Brain microvascular endothelial cell (primary cell): ENCODE results near the gene HMG20A.

Source experiments
- DNase-seq: peaks from one replicate; pipeline ENCODE4 v3.0.0-alpha.2; 2020
- H3K27ac ChIP-seq: fragments of 250-450 bp; sonication (Bioruptor Pico); 2 replicates; pipeline ENCODE4 v1.5.1; 2020; ENCODE audit warnings: mild to moderate bottlenecking, moderate library complexity
- H3K27me3 ChIP-seq: fragments of 250-450 bp; sonication (Bioruptor Pico); replicated peaks from 2 replicates; pipeline ENCODE4 v1.5.1; 2020; ENCODE audit warnings: mild to moderate bottlenecking
- H3K36me3 ChIP-seq: fragments of 250-450 bp; sonication (Bioruptor Pico); replicated peaks from 2 replicates; pipeline ENCODE4 v1.5.1; 2020; ENCODE audit warnings: mild to moderate bottlenecking
- H3K4me3 ChIP-seq: 2 replicates; pipeline ENCODE4 v1.5.1; 2011; ENCODE audit warnings: low read depth, mild to moderate bottlenecking, control low read depth, low read length, moderate library complexity
- CTCF ChIP-seq: IDR thresholded peaks from 2 replicates; pipeline ENCODE4 v1.5.1; 2011; ENCODE audit warnings: low read depth, mild to moderate bottlenecking, moderate library complexity, low read length, control low read depth, inconsistent platforms; ENCODE audit errors: missing control alignments
- in situ Hi-C: cut with HindIII; loops from 2 replicates; pipeline ENCODE4 v1.10.0; 2017; ENCODE audit warnings: low sequenced_read_pairs, low pct_ligation_motif_present

HMG20A gene

GRCh38 chr15:77514641-77515402 is 94.1 kb downstream of the HMG20A start:
- Histone ChIP-seq H3K4me3 (no peak overlapping the region), H3K27ac (no peak overlapping the region), H3K27me3 (no peaks in the 10 kb centered on the region), H3K36me3 (no peaks in the 10 kb centered on the region)
- in situ Hi-C loops, result no loop called here
- no peak for TF ChIP-seq CTCF
- DNase-seq, result no peak

GRCh38 chr15:77515613-77516012 is 94.9 kb downstream of the HMG20A start:
- no peak for TF ChIP-seq CTCF
- Histone ChIP-seq H3K27ac (no peak overlapping the region), H3K27me3 (no peaks in the 10 kb centered on the region), H3K36me3 (no peaks in the 10 kb centered on the region), H3K4me3 (no peak overlapping the region)
- no peak for DNase-seq
- in situ Hi-C loops, result no loop called here

GRCh38 chr15:77516076-77516475 is 95.4 kb downstream of the HMG20A start:
- no peaks in the 10 kb centered on the region for H3K36me3 ChIP-seq
- H3K4me3 ChIP-seq, result no peak overlapping the region
- TF ChIP-seq CTCF, result no peak
- H3K27ac ChIP-seq, result no peak overlapping the region
- no peaks in the 10 kb centered on the region for H3K27me3 ChIP-seq
- DNase-seq, result no peak
- in situ Hi-C loops, result no loop called here

GRCh38 chr15:77516786-77517185 is 96.1 kb downstream of the HMG20A start:
- no peaks in the 10 kb centered on the region for H3K36me3 ChIP-seq
- no peak for TF ChIP-seq CTCF
- H3K27me3 ChIP-seq, result no peaks in the 10 kb centered on the region
- H3K4me3 ChIP-seq, result no peak overlapping the region
- H3K27ac ChIP-seq, result no peak overlapping the region
- DNase-seq, result no peak
- in situ Hi-C loops, result no loop called here

- no peak for DNase-seq
- H3K27me3 ChIP-seq, result no peaks in the 10 kb centered on the region
- in situ Hi-C loops, result no loop called here
- H3K36me3 ChIP-seq, result no peaks in the 10 kb centered on the region
- H3K27ac ChIP-seq, result no peak overlapping the region
- H3K4me3 ChIP-seq, result no peak overlapping the region
- no peak for TF ChIP-seq CTCF
Observed at GRCh38 chr15:77517579-77517978, 96.9 kb downstream of the HMG20A start.

- in situ Hi-C loops, result no loop called here
- H3K36me3 ChIP-seq, result no peaks in the 10 kb centered on the region
- TF ChIP-seq CTCF, result no peak
- H3K27me3 ChIP-seq, result no peaks in the 10 kb centered on the region
- H3K27ac ChIP-seq, result no peak overlapping the region
- no peak overlapping the region for H3K4me3 ChIP-seq
- DNase-seq, result no peak
Observed at GRCh38 chr15:77518458-77518857, 97.8 kb downstream of the HMG20A start.
